Muscle of leg (tissue), 9 donors: ENCODE measurements around the gene MRPL51. TPM values are rescaled to one million over a fixed set of nuclear protein-coding genes. Genes with fewer than 3 reads are reported as not detected.

Experiments
- polyA plus RNA-seq, 8 donors: library from polyadenylated mRNA; unstranded; fragments of 120-200 nt; gene quantifications; one replicate each; pipeline versions ENCODE4 v1.2.1 to v1.2.3, GENCODE V29; 2013; ENCODE audit warnings: inconsistent platforms in 1 of 8, low replicate concordance in 1 of 8; ENCODE audit not compliant: insufficient read length in 8 of 8, insufficient read depth in 1 of 8
- total RNA-seq: library from RNA; stranded (reverse); fragments of 120-200 nt; gene quantifications from one replicate; pipeline ENCODE4 v1.2.4, GENCODE V29; 2013

Gene MRPL51
- total and polyA plus RNA-seq, 9 donors = 131 to 179 (median 144) TPM

Other genes with a start within 250 kb of the MRPL51 start
- 0.58 TPM for gene PLEKHG6, start 182.6 kb downstream of the MRPL51 start, total RNA-seq
- 1 to 10 TPM in 6 of 8 donors, under 1 TPM in 2; 0.26 to 6.0 (median 1.4) TPM for gene PLEKHG6, start 182.6 kb downstream of the MRPL51 start, polyA plus RNA-seq
- 38.5 TPM for gene TNFRSF1A, start 151.2 kb downstream of the MRPL51 start, total RNA-seq
- gene TNFRSF1A, start 151.2 kb downstream of the MRPL51 start, polyA plus RNA-seq = 10 to 100 TPM; 55.0 to 92.0 (median 66.4) TPM
- gene SCNN1A, start 117.7 kb downstream of the MRPL51 start, total RNA-seq = not detected
- gene SCNN1A, start 117.7 kb downstream of the MRPL51 start, polyA plus RNA-seq = 1 to 10 TPM in 1 of 8 donors, under 1 TPM in 6, not detected in 1; 0.17 to 4.1 (median 0.24) TPM
- gene LTBR, start 109.1 kb downstream of the MRPL51 start, total RNA-seq = 32.9 TPM
- gene LTBR, start 109.1 kb downstream of the MRPL51 start, polyA plus RNA-seq = 10 to 100 TPM; 34.8 to 48.2 (median 40.2) TPM
- 0.27 TPM for gene CD27, start 48.3 kb downstream of the MRPL51 start, total RNA-seq
- 1 to 10 TPM in 3 of 8 donors, under 1 TPM in 5; 0.43 to 1.6 (median 0.53) TPM for gene CD27, start 48.3 kb downstream of the MRPL51 start, polyA plus RNA-seq
- 10.5 TPM for gene TAPBPL, start 41.2 kb downstream of the MRPL51 start, total RNA-seq
- gene TAPBPL, start 41.2 kb downstream of the MRPL51 start, polyA plus RNA-seq = 10 to 100 TPM in 1 of 8 donors, 1 to 10 TPM in 7; 7.3 to 10.2 (median 9.0) TPM
- 4.6 TPM for gene VAMP1, start 22.6 kb downstream of the MRPL51 start, total RNA-seq
- 10 to 100 TPM in 4 of 8 donors, 1 to 10 TPM in 4; 6.2 to 16.2 (median 9.7) TPM for gene VAMP1, start 22.6 kb downstream of the MRPL51 start, polyA plus RNA-seq
- gene NCAPD2, start 840 bp upstream of the MRPL51 start, total RNA-seq = 24.4 TPM
- gene NCAPD2, start 840 bp upstream of the MRPL51 start, polyA plus RNA-seq = 10 to 100 TPM; 28.9 to 52.0 (median 40.5) TPM
- 4,312 TPM for gene GAPDH, start 41.3 kb upstream of the MRPL51 start, total RNA-seq
- 1,000 to 10,000 TPM; 2,917 to 5,100 (median 3,934) TPM for gene GAPDH, start 41.3 kb upstream of the MRPL51 start, polyA plus RNA-seq
- gene IFFO1, start 62.8 kb upstream of the MRPL51 start, total RNA-seq = 20.1 TPM
- 10 to 100 TPM; 26.2 to 40.4 (median 34.7) TPM for gene IFFO1, start 62.8 kb upstream of the MRPL51 start, polyA plus RNA-seq
- 23.1 TPM for gene NOP2, start 75.0 kb upstream of the MRPL51 start, total RNA-seq
- gene NOP2, start 75.0 kb upstream of the MRPL51 start, polyA plus RNA-seq = 10 to 100 TPM; 19.2 to 33.1 (median 26.1) TPM
- 142 TPM for gene CHD4, start 114.1 kb upstream of the MRPL51 start, total RNA-seq
- gene CHD4, start 114.1 kb upstream of the MRPL51 start, polyA plus RNA-seq = 100 to 1,000 TPM; 138 to 193 (median 174) TPM
- gene LPAR5, start 142.7 kb upstream of the MRPL51 start, total RNA-seq = 0.58 TPM
- 1 to 10 TPM; 1.0 to 2.9 (median 1.6) TPM for gene LPAR5, start 142.7 kb upstream of the MRPL51 start, polyA plus RNA-seq
- gene ACRBP, start 154.2 kb upstream of the MRPL51 start, total RNA-seq = 1.4 TPM
- gene ACRBP, start 154.2 kb upstream of the MRPL51 start, polyA plus RNA-seq = 1 to 10 TPM; 1.7 to 4.3 (median 2.3) TPM
- 59.5 TPM for gene ING4, start 169.9 kb upstream of the MRPL51 start, total RNA-seq
- 10 to 100 TPM; 45.9 to 59.9 (median 54.3) TPM for gene ING4, start 169.9 kb upstream of the MRPL51 start, polyA plus RNA-seq
- 18.2 TPM for gene ZNF384, start 196.1 kb upstream of the MRPL51 start, total RNA-seq
- gene ZNF384, start 196.1 kb upstream of the MRPL51 start, polyA plus RNA-seq = 10 to 100 TPM; 36.9 to 57.9 (median 49.7) TPM
- 0.49 TPM for gene PIANP, start 207.6 kb upstream of the MRPL51 start, total RNA-seq
- 1 to 10 TPM; 2.4 to 8.4 (median 5.6) TPM for gene PIANP, start 207.6 kb upstream of the MRPL51 start, polyA plus RNA-seq
- gene COPS7A, start 230.8 kb upstream of the MRPL51 start, total RNA-seq = 53.6 TPM
- 10 to 100 TPM; 59.0 to 68.7 (median 64.7) TPM for gene COPS7A, start 230.8 kb upstream of the MRPL51 start, polyA plus RNA-seq